ENCODE results near the gene PRSS36. TPM values are rescaled to one million over a fixed set of nuclear protein-coding genes. Genes with fewer than 3 reads are reported as not detected.

The PRSS36 gene
- total and polyA plus RNA-seq, 9 of the 15 experiments (the other 6 are each of a cell fraction or from before 2014, with no cell fraction given): 0.09 to 1.2 (median 0.54) TPM; not detected in 2

GRCh38 chr16:31194898-31195297, 45.0 kb upstream of the PRSS36 start (continued):
- TF ChIP-seq ZNF609 (CRISPR knock-in tag; IDR thresholded peaks at IDR 0.05; ENCODE audit: borderline replicate concordance): no peak
- TF ChIP-seq NFYB (IDR thresholded peaks at IDR 0.05; ENCODE audit: extremely low read depth, insufficient read length): no peak
- TF ChIP-seq ZNF280A (IDR thresholded peaks at IDR 0.05; ENCODE audit: low read depth, partially characterized antibody): no peak
- TF ChIP-seq TAF1 (IDR thresholded peaks at IDR 0.05; ENCODE audit: control insufficient read depth, extremely low read depth, insufficient read depth, low read length, severe bottlenecking): no peak
- no peak for TF ChIP-seq ZNF512 (tag; IDR thresholded peaks at IDR 0.05)
- TF ChIP-seq CEBPB (tag; IDR thresholded peaks at IDR 0.05): no peak
- no peak for TF ChIP-seq ZNF395 (CRISPR knock-in tag; IDR thresholded peaks at IDR 0.05)
- TF ChIP-seq ZNF766 (CRISPR knock-in tag; conservative IDR thresholded peaks at IDR 0.05): no peak
- TF ChIP-seq ZEB2 (IDR thresholded peaks at IDR 0.05): no peak
- TF ChIP-seq CBX3 (IDR thresholded peaks at IDR 0.05; ENCODE audit: borderline replicate concordance in 1 of 2, low read length in 2 of 2): no peak
- no peak; the same call in 1 of the 2 replicates for TF ChIP-seq POLR2G (IDR thresholded peaks at IDR 0.05; ENCODE audit: low read depth, low read length)
- no peak for TF ChIP-seq MAFK (IDR thresholded peaks at IDR 0.05; ENCODE audit: low read length)
- no peak for TF ChIP-seq MCM7 (IDR thresholded peaks at IDR 0.05)

Data from K562 (cell line).